Adipose tissue (tissue), 3 donors: ENCODE measurements around the gene CDKAL1. TPM values are rescaled to one million over a fixed set of nuclear protein-coding genes. Genes with fewer than 3 reads are reported as not detected.

Experiments
- H3K27ac ChIP-seq: one replicate; pipeline ENCODE4 v1.5.1; 2013; ENCODE audit warnings: low read depth, low read length
- WGBS, 3 donors: extraction: QIAGEN DNeasy Blood & Tissue Kit; methylation state at CpG; one replicate each; pipeline ENCODE4 v1.1.7; 2013; 5-methylcytosine and 5-hydroxymethylcytosine counted together
- polyA plus RNA-seq, 3 donors: library from polyadenylated mRNA; stranded (reverse); fragments of 200-250 nt; gene quantifications; one replicate each; pipeline ENCODE4 v1.2.3, GENCODE V29; 2013
- donor health status: healthy with polysubstance abuse.
- donor health status: Bipolar disorder and iron deficiency.
- donor health status: healthy.

Gene CDKAL1
- polyA plus RNA-seq, 3 donors = 2.9 to 6.0 (median 3.6) TPM

GRCh38 chr6:20655317-20655716, 121.1 kb downstream of the CDKAL1 start:
- no peak overlapping the region for H3K27ac ChIP-seq
- 80 to 97% (median 84%) methylated on average over 5 of the region's 5 CpGs for WGBS, 3 donors

GRCh38 chr6:20657274-20657800, 123.1 kb downstream of the CDKAL1 start:
- WGBS, 3 donors = 63 to 71% (median 67%) methylated on average over 2 of the region's 2 CpGs
- H3K27ac ChIP-seq = no peak overlapping the region

- no peak overlapping the region for H3K27ac ChIP-seq
- WGBS, 3 donors = 80 to 93% (median 86%) methylated on average over 2 of the region's 2 CpGs
Measured at GRCh38 chr6:20658053-20658452, 123.8 kb downstream of the CDKAL1 start.

- WGBS, 3 donors = 95 to 98% (median 97%) methylated on average over 5 of the region's 5 CpGs
- no peak overlapping the region for H3K27ac ChIP-seq
Measured at GRCh38 chr6:20658516-20658915, 124.3 kb downstream of the CDKAL1 start.

GRCh38 chr6:20660534-20660933, 126.3 kb downstream of the CDKAL1 start:
- H3K27ac ChIP-seq = no peak overlapping the region
- 50 to 94% (median 89%) methylated on average over 3 of the region's 3 CpGs for WGBS, 3 donors

GRCh38 chr6:20661721-20662120, 127.5 kb downstream of the CDKAL1 start:
- no peak overlapping the region for H3K27ac ChIP-seq

- H3K27ac ChIP-seq = no peak overlapping the region
- 93 to 95% (median 95%) methylated on average over 1 of the region's 1 CpG for WGBS, 3 donors
Measured at GRCh38 chr6:20664250-20664649, 130.0 kb downstream of the CDKAL1 start.

- no peak overlapping the region for H3K27ac ChIP-seq
- WGBS, 3 donors = 49 to 93% (median 69%) methylated on average over 2 of the region's 2 CpGs
Measured at GRCh38 chr6:20665290-20665689, 131.0 kb downstream of the CDKAL1 start.

- no peak overlapping the region for H3K27ac ChIP-seq
- WGBS, 3 donors = 83 to 89% (median 84%) methylated on average over 6 of the region's 6 CpGs
Measured at GRCh38 chr6:20669571-20670314, 135.5 kb downstream of the CDKAL1 start.

GRCh38 chr6:20670750-20671149, 136.5 kb downstream of the CDKAL1 start:
- WGBS, 3 donors = 91 to 97% (median 94%) methylated on average over 2 of the region's 2 CpGs
- H3K27ac ChIP-seq = no peak overlapping the region

GRCh38 chr6:20672038-20672437, 137.8 kb downstream of the CDKAL1 start:
- no peak overlapping the region for H3K27ac ChIP-seq
- 86 to 96% (median 93%) methylated on average over 2 of the region's 2 CpGs for WGBS, 3 donors

GRCh38 chr6:20673458-20673857, 139.2 kb downstream of the CDKAL1 start:
- 96 to 99% (median 97%) methylated on average over 4 of the region's 4 CpGs for WGBS, 3 donors
- H3K27ac ChIP-seq = no peak overlapping the region

- no peak overlapping the region for H3K27ac ChIP-seq
- WGBS, 3 donors = 51 to 63% (median 55%) methylated on average over 1 of the region's 1 CpG
Measured at GRCh38 chr6:20674664-20675063, 140.4 kb downstream of the CDKAL1 start.

- no peak overlapping the region for H3K27ac ChIP-seq
- 89 to 98% (median 96%) methylated on average over 2 of the region's 2 CpGs for WGBS, 3 donors
Measured at GRCh38 chr6:20678831-20679352, 144.6 kb downstream of the CDKAL1 start.

- no peak overlapping the region for H3K27ac ChIP-seq
- WGBS, 3 donors = 35 to 72% (median 46%) methylated on average over 4 of the region's 4 CpGs
Measured at GRCh38 chr6:20680697-20681165, 146.5 kb downstream of the CDKAL1 start.

GRCh38 chr6:20681243-20681684, 147.0 kb downstream of the CDKAL1 start:
- H3K27ac ChIP-seq = no peak overlapping the region

GRCh38 chr6:20684474-20684873, 150.2 kb downstream of the CDKAL1 start:
- WGBS, 3 donors = 96 to 98% (median 97%) methylated on average over 3 of the region's 3 CpGs
- no peak overlapping the region for H3K27ac ChIP-seq

- no peak overlapping the region for H3K27ac ChIP-seq
- WGBS, 3 donors = 95 to 96% (median 96%) methylated on average over 6 of the region's 6 CpGs
Measured at GRCh38 chr6:20686142-20686541, 151.9 kb downstream of the CDKAL1 start.

- WGBS, 3 donors = 98 to 100% (median 100%) methylated on average over 2 of the region's 2 CpGs
- H3K27ac ChIP-seq = no peak overlapping the region
Measured at GRCh38 chr6:20687494-20687893, 153.2 kb downstream of the CDKAL1 start.
